Gastroesophageal sphincter (tissue), 3 donors: ENCODE measurements around the gene HECTD4.

Experiments
- CTCF ChIP-seq, 4 experiments: fragments of 200-600 bp in 2 of 4; fragments of 450-650 bp in 2 of 4; sonication (generic) in 1 of 4; IDR thresholded peaks; one replicate each; pipeline ENCODE4 v1.5.1; 2017 to 2019; ENCODE audit warnings: antibody characterized with exemption in 4 of 4, mild to moderate bottlenecking in 2 of 4, moderate library complexity in 2 of 4
- EP300 ChIP-seq: sonication (generic); formaldehyde crosslinking; IDR thresholded peaks from one replicate; pipeline ENCODE4 v1.6.1; 2017; ENCODE audit warnings: antibody characterized with exemption, mild to moderate bottlenecking
- POLR2A ChIP-seq, 2 donors: fragments of 450-650 bp; IDR thresholded peaks; one replicate each; pipeline ENCODE4 v1.6.1; 2017; ENCODE audit warnings: antibody characterized with exemption in 2 of 2, mild to moderate bottlenecking in 2 of 2, moderate library complexity in 1 of 2
- POLR2AphosphoS5 ChIP-seq: sonication (generic); formaldehyde crosslinking; IDR thresholded peaks from one replicate; pipeline ENCODE4 v1.6.1; 2017; ENCODE audit warnings: antibody characterized with exemption

GRCh38 chr12:112234303-112234702 is 147.9 kb downstream of the HECTD4 start:
- TF ChIP-seq CTCF (IDR thresholded peaks at IDR 0.05) (no peak), POLR2A (IDR thresholded peaks at IDR 0.05) (no peak), EP300 (no peak), POLR2AphosphoS5 (no peak)
